HG03135 (cell line): ENCODE measurements around the gene FGF3.

Experiments
- ATAC-seq: cut with Tn5 transposase; IDR thresholded peaks from one replicate; pipeline ENCODE4 v1.9.1; 2021; ENCODE audit warnings: mild to moderate bottlenecking, moderate library complexity; ENCODE audit not compliant: unreplicated experiment

Gene FGF3

DNA sequence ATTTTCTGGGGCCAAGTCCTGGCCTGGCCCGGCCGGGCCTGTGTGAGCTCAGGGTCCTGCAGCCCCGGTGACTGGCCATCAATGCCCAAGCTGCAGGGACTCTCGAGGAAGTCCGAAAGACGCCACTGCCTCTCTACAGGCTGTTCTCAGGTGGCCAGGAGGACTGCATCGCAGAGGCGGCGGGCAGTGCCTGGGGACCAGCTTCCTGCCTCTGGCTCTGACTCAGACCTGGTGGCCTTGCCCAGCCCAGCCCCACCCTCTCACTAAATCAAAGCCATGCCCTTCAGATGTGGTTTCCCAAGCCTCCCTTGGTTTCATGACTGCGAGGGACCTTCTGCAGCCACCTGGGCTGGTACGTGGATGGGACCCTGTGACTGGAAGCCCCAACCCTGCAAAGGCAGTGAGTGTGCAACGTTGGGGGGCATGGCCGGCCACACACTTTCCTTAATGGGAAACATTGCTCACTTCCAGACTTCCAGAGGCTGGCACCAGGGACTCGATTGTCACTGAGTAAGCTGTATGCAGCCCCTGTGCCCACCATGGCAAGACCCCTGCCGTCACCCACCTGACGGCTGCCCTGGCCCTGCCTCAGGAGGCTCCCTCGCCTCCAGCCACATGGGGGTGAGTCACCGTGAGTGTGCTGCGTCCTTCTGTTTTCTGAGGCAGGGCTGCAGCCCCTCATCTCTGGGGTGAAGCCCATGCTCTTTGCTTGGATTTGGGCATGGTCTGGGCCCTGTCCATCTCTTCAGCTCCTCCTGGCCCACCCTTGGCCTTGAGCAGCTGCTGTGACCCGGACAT is 6.0 kb upstream of the FGF3 start:
- ATAC-seq = no peak

DNA sequence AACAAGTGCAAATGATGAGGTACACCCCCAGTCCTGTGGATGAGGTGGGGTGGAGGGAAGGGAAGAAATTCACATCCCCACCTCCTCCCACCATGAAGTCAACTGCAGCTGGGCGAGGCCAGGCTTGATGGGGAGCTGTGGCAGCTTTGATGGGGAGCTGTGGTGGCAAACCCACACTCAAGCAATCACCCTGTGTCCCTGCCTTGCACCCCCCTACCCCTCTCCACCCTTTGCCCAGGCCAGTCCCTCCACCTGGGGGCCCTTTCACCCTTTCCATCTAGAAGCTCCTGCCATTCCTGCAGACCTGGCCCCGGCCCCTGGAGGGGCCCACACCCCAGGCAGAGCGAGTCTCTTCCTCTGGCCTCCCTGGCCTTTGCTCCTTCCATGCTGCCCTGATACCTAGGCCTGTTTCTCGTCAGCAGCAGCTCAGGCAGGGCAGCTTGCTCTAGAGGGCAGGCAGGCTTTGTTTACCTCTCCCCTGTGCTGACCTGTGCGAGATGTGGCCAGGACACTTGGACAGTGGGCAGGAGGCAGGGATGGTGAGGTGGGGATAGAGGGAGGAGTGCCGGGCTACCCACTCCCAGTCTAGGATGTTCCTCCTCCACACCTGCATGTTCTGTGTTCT is 4.5 kb upstream of the FGF3 start:
- ATAC-seq = no peak

DNA sequence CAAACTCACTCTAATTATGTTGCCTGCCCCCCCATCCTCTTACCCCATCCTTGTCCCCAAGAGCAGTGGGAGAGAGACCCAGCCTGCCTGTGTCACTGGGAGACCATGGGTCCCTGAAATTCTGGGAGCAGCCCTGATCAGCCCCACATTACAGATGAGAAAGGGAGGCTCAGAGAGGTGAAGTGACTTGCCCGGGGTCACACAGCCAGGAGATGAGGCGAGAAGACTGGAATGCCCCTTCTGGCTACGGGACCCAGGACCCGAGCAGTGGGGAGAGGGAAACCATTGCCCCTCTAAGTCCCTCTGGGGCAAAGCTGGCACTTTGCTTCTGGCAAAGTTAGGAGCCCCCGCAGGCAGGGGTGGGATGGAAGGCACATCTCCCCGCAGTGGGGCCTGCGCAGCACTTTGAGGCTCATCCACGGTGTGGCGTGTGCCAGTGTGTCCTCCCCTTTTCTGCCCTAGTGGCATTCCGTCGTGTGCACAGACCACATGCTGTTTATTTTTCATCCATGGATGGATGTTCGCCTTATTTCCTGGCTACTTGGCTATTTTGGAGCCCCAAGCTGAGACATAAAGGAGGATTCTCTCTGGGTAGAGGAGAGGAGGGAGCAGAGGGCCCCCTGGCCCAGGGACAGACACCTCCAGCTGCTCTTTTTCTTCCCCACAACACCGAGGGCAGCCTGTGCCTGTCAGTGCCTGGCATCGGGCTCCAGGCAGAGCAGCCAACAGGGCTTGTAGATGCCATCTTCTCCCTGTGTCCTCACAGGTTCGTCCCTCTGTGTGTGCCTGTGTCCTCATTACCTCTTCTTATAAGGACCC is 3.7 kb upstream of the FGF3 start:
- no peak for ATAC-seq

DNA sequence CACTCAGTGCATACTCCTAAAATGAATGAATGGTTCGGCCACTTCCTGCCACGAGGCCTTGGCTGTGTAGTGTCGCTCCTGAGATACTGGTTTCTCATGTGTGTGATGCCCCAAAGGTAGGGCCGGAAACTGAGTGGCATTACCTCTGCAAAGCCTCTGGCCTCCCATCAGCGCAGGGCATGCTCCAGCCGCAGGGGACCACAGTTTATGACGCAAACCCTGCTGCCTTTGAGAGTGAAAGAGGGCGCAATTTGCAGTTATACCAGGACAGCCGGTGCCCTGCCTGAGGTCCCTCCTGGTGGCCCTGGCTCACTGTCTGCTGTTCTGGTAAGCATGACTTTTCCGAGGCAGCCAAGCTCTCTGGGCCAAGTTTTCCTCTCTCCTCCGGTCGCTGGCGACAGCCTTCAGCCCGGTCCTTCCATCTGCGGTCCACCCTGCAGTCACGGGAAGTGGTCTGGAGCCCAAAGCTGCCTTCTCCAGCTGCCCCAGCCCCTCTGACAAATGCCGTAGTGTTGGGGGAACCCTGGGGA is 2.4 kb upstream of the FGF3 start:
- no peak for ATAC-seq

DNA sequence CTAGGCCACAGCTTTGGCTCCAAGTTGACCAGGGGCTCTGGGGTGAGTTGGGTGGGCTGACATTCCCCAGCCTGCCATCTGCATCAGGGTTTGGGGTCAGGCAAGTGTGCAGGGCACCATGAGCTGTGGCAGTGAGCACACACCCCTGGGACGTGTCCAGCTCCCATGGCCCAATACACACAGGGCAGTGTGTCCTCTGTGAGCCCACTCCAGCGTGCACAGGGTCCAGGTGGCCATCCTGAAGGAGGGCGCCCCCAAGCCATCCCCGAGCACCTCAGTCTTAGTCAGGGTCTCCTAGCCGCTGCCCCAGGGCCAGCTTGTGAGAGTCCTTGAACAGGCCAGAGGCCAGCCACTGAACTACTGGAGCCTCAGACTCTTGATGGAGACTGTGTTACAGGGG is 1.2 kb upstream of the FGF3 start:
- ATAC-seq = no peak

DNA sequence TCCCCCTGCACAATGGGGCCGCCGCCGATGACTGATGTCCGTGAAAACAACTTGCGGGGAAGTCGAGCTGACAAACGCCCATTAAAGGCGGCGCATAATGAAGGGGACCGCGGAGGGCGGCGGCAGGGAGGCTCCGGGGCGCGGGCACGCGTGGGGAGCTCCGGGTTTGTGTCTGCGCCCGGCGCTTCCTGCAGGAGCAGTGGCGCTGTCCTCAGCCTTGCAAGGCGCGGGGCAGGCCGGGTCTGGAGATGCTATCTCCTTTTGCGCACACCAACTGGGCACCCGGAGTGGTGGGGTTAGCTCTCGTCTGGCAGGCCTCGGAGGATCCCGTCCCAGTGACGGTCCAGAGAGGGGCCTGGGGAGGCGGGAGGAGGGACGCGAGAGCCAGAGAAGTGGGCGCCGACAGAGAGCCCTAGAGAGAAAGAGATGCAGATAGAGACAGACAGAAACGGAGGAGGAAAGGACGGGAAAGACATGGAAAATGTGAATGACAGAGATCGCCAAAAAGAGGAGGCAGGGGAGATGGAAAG is 390 bp upstream of the FGF3 start:
- no peak for ATAC-seq

DNA sequence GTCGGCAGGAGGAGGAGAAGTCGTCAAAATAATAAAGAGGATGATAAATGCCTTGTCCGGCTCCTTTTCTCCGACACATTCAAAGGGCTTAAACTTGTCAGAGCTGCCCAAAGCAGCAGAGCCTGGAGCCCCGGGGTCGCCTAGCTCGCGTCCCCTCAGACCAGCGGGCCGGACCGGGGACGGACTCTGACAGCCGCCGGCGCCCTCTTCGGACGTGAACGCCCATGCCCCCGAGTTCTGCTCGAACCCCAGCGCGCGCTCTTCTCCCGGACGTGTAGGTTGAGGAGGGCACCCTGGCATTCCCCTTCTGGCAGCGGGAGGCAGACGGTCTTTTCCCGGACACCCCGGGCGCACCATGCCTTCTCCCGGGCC is 999 bp downstream of the FGF3 start:
- no peak for ATAC-seq

DNA sequence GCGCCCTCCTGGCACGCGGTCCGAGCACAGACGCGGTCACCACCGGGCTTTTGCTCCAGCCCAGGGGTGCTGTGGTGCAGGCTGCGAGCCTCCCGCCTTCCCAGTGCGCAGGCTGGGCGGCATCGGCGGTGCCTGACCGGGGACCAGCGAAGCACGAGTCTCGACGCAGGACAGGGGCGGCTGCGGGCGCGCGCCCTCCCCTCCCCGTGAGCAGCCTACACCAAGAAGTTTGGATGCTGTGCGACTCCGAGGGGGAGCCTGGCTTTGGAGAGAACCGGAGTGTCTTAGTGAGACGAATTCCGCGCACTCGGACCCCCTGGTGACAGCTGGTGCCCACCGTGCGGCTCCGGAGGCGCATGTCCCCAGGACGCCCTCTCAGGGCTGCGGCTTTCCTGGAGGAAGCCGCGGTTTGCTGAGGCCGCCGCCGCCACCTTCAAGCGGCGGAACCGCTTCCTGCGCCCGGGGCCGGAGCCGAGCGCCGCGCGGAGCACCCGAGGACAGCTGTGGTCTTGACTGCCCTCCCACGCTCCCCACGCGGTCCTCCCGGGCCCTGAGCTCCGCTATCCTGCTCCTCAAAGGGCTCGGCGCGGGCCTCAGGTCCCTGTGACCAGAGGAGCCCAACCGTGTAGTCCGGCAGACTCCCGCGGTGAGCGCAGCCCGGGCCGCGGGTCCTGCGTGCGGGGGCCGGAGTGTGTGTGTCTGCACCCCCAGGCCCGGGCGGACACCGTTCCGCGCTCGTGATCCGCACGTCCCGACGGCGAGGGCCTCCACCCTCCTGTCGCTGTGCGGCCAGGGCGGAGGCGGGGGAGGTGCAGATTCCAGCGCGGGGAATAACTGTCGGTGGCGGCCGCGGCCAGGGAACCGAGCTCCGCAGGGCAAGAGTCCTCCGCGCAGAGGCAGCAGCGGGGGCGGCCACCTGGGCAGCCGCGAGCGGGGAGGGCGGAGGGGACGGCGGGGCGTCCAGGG is 1.7 kb downstream of the FGF3 start:
- ATAC-seq = no peak

DNA sequence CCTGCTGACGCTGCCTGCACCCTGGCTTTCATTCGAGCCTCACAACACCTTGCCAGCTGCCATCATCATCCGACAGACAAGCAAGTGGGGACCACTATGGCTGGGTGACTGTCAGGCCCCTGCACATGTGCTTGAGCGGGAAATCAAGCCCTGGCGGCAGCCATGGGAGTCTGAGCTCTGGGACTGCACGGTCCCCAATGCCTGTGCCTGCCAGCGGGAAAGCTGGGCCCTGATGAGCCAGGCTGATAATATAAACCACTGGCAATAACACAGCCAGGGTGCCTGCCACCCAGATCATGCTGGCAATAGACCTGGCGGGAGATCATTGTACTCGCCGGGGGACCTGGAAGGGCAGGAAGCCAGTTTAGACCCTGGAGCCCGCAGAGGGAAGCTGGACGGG is 2.5 kb downstream of the FGF3 start:
- no peak for ATAC-seq

DNA sequence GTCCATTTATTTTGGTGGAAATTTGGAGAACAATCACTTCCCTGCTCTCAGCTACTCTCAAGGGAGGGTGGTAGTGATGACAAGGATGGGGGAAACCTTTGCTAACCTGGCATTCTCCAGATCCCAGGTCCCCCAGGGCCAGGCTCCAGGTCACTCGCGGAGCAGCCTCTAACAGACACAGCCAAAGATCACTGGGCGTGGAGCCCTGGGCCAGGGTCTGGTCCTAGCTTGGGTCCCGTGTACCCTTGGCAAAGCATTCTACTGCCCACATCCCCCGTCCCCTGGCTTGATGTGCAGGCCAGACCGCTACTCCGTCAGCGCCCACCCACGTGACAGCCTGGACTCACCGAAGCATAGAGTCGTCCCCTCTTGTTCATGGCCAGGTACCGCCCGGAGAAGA is 3.2 kb downstream of the FGF3 start:
- ATAC-seq = no peak

DNA sequence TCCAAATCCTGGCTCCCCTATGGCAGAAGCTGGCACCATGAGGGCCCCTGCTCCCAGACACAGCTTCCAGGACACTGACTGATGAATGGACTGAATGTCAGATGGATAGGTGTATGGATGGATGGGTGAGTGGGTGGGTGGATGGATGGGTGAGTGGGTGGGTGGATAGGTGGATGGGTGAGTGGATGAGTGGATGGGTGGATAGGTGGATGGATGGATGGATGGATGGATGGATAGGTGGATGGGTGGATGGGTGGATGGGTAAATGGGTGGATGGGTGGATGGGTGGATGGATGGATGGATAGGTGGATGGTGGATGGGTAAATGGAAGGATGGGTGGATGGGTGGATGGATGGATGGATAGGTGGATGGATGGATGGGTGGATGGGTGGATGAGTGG is 4.3 kb downstream of the FGF3 start:
- ATAC-seq = no peak

DNA sequence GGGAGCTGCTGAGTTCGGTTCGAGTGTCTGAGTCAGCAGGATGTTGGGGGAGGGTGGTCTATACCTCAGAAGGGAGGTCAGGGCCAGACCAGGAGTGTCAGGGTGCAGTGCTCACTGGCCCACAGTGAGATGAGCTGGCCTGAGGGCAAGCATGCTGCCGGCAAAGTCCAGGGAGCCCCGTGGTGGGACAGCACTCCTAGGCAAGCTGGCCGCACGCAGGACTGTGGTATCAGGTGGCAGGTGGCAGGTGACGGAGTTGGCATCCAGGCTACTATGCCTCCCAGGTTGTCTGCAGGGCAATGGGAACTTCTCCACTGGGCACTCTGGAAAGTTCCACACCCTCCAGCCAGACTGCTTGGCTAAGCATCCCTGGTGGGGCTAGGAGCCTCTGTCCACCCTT is 4.8 kb downstream of the FGF3 start:
- no peak for ATAC-seq

DNA sequence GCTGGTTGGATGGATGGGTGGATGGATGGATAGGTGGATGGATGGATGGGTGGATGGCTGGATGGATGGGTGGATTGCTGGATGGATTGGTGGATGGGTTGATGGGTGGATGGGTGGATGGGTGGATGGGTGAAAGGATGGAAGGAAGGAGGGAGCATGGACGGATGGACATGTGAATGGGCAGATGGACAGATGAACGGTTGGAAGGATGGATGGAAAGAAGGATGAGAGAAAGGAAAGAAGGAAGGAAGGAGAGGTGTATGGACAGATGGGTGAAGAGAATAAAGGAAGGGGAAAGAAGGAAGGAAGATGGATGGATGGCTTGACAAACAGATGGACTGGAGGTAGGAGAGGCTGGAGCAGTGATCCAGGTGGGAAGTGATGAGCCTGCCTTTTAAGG is 5.4 kb downstream of the FGF3 start:
- no peak for ATAC-seq

DNA sequence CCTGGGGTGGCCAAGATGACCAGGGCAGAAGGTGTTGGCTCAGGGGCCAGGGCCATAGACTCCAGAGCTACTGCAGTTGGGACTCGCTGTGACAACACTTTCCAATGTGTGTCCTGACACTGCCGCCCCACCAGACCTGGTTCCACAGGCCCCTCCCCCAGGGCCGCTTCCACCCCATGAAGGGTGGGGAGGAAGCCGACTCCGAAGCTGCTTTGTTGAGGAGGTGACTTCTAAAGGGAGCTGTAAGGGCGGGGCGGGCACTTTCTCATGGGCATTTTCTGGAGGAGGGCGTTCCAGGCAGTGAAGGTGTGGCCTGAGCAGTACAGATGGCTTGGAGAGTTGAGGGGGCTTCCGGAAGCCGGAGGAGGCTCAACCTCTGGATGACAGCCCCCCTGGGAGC is 6.3 kb downstream of the FGF3 start:
- ATAC-seq = no peak

DNA sequence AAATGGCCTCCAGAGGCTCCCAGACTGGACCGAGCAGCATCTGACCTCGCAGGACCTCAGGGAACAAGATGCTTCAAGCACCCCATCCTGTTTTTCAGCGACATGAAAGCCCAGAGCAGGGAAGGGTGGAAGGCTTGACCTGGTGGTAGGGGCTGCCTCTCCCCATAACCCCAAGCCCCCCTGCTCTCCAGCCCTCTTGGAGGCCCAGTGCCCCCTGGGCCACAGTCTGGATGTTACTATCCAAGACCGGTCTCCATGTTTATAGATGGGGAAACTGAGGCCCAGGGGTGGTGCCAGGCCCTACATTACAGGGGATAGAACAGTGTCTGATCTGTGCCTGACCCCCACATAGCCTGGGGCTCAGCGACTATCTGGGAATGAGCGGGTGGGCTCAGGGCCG is 7.0 kb downstream of the FGF3 start:
- ATAC-seq = no peak

DNA sequence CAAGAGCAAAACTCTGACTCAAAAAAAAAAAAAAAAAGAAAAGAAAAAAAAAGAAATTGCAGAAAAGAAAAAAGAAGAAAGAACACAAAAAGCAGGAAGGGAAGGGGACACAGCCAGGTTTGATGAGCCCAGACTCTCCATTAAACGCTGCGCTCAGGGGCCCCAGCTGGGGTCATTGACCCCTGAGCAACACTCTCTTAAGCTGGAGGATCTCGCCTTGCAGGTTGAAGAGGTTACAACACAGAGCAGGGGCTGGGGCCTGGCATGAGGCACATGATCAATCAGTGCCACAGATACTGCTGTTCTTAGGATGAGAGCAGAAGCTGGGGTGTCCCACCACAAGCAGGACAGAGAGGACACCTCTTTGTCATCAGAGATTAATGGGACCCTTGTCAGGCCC is 7.8 kb downstream of the FGF3 start:
- ATAC-seq = no peak

DNA sequence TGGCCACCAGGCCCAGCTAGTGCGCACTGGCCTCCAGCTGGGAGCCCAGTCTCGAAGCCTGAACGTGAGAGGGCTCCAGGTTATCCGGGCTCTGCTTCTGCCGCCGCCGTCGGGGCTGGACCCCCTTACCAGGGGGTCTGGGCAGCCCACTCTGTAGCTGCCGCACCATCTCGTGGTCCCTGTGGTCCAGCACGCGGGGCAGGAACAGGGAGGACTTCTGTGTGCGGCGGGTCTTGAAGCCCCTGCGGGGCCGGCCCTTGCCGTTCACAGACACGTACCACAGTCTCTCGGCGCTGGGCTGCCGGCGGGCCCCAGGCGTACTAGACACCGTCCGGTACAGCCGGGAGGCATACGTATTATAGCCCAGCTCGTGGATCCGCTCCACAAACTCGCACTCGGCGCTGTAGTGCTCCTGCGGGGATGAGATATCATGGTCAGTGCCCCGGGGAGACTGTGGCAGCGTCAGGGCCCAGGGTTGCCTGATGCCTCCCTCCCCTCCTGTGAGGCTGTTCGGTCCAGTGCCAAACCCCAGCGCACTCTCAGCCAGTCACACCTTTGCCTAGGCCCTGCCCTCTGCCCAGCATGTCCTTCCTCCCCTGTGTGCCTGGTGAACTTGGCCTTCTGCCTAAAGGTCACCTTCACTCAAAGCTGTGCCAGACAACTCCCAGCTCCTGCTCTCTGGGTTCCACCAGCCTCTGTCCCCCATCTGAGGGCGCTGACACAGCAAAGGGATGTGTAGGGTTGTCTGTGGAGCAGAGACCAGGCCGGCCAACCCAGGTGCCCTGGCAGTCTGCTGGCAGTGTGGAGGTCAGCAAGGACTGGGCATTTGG is 8.7 kb downstream of the FGF3 start:
- ATAC-seq = no peak

DNA sequence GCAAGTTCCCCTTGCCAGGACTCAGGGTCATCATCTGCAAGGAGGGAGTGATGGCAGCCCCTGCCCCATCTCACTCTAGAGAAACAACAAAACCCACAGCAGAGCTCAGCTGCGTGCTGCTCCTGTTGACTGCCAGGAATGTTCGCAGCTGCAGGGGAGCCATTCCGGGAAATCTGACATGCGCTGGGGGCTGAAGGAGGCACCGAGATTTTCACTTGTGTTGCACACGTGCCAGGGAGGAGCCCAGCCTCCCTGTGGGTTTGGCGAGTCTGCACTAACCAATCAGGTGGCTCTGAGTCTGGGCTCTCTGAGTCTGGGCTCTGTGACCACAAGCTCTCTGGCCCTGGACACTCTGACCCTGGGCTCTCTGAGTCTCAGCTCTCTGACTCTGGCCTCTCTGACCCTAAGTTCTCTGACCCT is 10.5 kb downstream of the FGF3 start:
- ATAC-seq = no peak

DNA sequence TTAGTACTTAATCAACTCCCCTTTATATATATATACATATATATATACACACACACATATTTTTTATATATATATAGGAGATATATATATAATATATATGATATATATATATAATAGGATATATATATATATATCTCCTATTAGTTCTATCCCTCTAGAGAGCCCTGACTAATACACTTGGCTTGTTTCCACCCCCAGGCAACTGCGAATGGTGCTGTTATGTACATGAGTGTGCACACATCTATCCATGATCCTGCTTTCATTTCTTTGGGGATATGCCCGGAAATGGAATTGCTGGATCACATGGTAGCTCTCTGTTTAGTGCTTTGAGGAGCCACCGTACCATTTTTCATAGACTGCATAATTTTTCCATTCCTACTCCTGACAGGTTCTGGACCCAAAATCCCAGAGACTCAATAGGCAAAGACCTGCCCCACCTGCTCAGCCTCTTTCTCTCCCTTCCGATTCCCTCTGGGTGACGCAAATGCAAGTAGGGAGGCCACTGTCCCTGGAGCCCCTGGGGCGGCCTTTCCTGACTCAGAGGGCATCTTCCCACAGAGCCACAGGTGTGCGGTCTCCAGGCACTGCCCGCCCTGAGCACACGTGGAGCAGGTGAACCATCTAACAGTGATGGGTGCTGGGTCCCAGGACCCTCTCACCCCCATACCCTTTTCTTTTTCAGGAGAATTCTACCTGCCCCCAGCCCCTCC is 12.0 kb downstream of the FGF3 start:
- ATAC-seq = no peak
